RWPE1 (cell line): ENCODE measurements around the gene MAP4K2.
"Not testable (repeated sequence)": the region's sequence is repeated elsewhere in the genome, so short reads cannot be mapped to it uniquely, and the experiment has no call there.

ENCODE experiments used
- CTCF ChIA-PET: fragments of 350-600 bp; sonication (Branson Sonifier 250); formaldehyde crosslinking; extraction: SDS; loops from one replicate; lab custom pipeline; 2021; lab: Yijun Ruan, JAX
- POLR2A ChIA-PET: fragments of 400-600 bp; formaldehyde crosslinking; extraction: SDS; loops from one replicate; lab custom pipeline; 2020; ENCODE audit warnings: antibody characterized with exemption; ENCODE audit not compliant: low non-redundant PET; lab: Yijun Ruan, JAX
- DNase-seq: peaks from one replicate; pipeline ENCODE4 v3.0.0; 2012; ENCODE audit warnings: low spot score
- H3K27ac ChIP-seq: fragments of 450-650 bp; 2 replicates; pipeline ENCODE4 v1.5.1; 2017
- TF ChIP-seq, protein P1 (sequence below): fragments of 450-650 bp; conservative IDR thresholded peaks from 2 replicates; pipeline ENCODE4 v1.5.1; 2017; ENCODE audit warnings: low read depth, mild to moderate bottlenecking

MAP4K2 gene

DNA sequence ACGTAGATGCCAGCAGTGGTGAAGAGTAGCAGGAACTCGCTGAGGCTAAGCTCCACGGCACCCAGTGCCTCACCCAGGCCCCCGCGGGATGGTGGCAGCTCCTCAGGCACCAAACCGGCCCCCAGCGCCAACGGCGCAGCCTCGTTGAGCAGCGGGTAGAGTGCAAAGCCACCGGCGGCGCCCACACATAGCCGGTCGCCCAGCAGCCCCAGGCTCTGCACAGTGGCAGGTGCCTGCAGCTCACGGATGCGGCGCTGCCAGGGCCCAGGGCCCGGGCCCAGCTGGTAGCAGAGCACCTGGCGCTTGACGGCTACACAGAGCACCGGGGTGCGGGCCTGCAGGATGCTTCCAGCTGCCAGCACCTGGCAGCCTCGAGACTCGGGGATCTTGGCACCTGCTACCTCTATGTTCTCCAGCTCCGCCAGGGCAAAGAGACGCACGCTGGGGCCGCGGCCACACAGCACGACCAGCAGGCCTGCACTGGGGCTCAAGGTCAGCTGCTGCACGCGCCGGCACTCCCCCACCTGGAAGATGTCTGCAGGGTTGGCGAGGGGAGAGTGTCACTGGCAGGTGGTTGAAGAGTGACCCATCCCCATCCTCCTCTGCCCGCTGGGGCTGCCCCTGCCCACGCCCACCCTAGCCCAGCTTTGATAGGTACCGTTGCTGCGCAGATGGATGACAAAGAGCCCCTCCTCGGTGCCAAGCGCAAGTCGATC, 26.7 kb upstream of the MAP4K2 start:
- ChIA-PET POLR2A (no interaction called here), CTCF (interaction anchor here (1.0 kb wide), 1 partner anchor 11 kb away, joined by 3 read pairs; no protein-coding TSS in a partner anchor)
- H3K27ac ChIP-seq = no peak overlapping the region
- TF ChIP-seq, protein P1, sequence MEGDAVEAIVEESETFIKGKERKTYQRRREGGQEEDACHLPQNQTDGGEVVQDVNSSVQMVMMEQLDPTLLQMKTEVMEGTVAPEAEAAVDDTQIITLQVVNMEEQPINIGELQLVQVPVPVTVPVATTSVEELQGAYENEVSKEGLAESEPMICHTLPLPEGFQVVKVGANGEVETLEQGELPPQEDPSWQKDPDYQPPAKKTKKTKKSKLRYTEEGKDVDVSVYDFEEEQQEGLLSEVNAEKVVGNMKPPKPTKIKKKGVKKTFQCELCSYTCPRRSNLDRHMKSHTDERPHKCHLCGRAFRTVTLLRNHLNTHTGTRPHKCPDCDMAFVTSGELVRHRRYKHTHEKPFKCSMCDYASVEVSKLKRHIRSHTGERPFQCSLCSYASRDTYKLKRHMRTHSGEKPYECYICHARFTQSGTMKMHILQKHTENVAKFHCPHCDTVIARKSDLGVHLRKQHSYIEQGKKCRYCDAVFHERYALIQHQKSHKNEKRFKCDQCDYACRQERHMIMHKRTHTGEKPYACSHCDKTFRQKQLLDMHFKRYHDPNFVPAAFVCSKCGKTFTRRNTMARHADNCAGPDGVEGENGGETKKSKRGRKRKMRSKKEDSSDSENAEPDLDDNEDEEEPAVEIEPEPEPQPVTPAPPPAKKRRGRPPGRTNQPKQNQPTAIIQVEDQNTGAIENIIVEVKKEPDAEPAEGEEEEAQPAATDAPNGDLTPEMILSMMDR = no peak
- DNase-seq = no peak

DNA sequence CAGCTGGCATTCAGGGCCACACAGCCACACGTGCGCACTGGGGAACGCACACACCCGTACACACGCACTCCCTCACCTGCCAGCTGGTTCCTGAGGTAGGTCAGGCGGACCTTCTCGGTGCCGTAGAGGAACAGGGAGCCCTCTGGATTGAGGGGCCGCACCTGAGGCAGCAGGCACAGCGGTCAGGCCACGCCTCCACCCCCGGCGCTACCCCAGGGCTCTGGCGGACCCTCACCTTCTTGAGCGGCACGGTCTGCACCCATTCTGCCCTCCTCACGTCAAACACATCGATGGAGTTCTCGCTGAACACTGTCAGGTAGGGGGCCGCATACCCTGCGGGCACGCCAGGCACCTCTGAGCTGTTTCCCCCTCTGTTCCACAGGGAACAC, 24.4 kb upstream of the MAP4K2 start:
- TF ChIP-seq, protein P1 = no peak
- DNase-seq = no peak
- POLR2A ChIA-PET = no interaction called here
- H3K27ac ChIP-seq = no peak overlapping the region; the same call in 1 of the 2 replicates
- CTCF ChIA-PET = interaction anchor here (0.5 to 0.6 kb wide), 2 partner anchors 42 to 70 kb away, joined by 3 read pairs; no protein-coding TSS in a partner anchor

DNA sequence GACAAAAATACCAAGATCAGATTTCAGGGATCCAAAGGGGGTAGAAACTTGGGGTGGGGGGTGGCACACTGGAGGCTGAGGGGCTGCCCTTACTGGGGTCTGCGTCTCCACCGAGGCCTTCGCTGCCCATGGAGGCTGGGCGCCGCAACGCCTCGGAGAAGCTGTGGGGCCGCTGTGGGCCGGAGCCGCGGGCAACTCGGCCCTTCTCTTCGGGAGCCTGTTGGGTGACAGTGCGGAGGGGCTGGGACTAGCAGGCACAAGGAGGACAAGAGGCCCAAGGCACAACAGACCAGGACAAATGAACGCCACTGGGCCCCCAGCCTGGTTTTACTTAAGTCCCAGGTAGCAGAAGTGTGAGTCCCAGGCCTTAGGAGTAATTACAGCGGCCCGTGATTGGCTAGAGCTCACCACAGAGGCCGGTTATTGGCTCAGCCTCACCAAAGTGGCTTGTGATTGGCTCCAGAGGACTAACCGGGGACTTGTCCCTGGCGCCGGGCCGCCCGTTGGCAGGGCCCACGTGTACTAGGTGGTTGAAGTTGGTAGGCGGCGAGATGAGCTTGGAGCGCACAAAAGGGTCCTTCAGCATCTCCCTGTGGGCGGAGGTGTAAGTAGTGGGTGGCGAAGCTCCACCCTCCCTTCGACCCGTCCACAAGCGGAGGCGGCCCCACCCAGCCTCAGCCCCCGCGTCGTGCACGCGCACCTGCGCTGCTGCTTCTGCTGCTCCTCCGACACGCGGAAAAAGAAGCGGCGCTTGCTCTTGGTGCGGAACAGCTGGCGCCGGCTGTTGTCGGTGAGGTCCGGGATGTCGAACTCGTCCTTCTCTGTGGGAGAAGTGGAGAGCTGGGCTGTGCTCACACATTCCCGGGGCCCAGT, 23.8 kb upstream of the MAP4K2 start:
- ChIA-PET POLR2A (interaction anchor here (0.5 kb wide), 1 partner anchor 8 kb away, joined by 5 read pairs; no protein-coding TSS in a partner anchor), CTCF (no interaction called here)
- TF ChIP-seq, protein P1 = no peak
- H3K27ac ChIP-seq = no peak overlapping the region
- DNase-seq = no peak

DNA sequence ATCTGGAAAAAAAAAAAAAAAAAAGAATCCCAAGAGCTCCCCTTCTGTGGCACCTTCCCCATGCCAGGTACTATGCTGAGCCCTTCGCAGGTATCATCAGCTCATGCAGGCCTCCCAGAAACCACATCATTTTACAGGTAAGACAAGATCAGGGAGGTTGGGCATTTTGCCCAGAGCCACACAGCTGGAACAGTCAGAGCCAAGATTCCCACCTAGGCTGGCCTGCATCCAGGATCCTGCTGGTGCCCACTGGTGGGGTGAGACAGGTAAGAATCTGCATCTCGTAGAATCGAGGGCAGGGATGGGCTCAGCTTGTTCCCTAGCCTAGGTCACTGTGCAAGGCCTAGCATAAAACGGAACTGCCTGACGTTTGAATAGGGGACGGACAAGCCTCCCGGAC, 23.0 kb upstream of the MAP4K2 start:
- ChIA-PET CTCF (no interaction called here), POLR2A (no interaction called here)
- no peak overlapping the region for H3K27ac ChIP-seq
- no peak for DNase-seq
- TF ChIP-seq, protein P1 = no peak

DNA sequence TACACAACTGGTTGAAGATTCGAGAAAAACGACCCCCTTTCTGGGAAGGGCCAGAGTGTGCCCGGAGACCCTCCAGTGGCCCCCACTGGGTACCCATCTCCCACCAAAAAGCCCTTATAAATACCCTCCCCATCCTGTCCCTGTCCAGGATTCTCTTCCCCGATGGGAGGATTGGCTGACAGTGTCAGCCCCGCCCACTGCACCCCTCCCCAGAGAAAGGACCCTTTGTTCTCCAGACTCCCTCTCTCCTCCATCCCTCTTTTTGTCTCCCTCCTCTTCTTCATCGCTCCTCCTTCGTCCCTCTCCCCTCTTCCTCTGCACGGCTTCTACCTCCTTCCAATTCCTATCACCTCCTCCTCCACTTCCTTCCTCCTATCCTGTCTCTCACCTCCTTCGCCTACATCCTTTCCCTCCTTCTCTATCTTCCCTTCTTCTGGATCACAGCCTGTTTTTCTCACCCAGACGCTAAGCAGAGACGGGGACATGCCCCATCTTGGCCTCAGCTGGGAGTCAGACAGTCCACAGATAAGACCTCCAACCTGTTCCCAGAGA, 20.6 kb upstream of the MAP4K2 start:
- H3K27ac ChIP-seq = no peak overlapping the region
- ChIA-PET POLR2A (no interaction called here), CTCF (no interaction called here)
- TF ChIP-seq, protein P1 = no peak
- no peak for DNase-seq

DNA sequence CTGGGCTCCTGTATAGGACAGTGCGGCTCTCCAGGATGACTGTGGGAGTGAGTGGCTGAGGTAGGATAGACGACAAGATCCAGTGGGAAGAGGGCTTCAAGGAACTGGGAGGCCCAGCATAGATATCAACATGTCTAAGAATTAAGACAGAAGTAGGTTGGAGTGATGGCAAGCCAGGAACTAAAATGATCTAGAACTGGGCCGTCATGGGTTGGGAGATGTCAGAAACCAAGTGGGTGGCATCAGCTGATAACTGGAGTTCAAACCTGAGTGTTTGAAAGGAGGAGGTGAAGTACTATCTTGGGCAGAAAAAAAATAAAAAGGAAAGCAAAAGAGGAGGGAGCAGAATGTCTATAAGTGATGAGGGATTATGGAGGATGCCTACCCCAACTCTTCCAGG, 14.5 kb upstream of the MAP4K2 start:
- TF ChIP-seq, protein P1 = no peak
- DNase-seq = no peak
- ChIA-PET CTCF (no interaction called here), POLR2A (no interaction called here)
- no peak overlapping the region for H3K27ac ChIP-seq

DNA sequence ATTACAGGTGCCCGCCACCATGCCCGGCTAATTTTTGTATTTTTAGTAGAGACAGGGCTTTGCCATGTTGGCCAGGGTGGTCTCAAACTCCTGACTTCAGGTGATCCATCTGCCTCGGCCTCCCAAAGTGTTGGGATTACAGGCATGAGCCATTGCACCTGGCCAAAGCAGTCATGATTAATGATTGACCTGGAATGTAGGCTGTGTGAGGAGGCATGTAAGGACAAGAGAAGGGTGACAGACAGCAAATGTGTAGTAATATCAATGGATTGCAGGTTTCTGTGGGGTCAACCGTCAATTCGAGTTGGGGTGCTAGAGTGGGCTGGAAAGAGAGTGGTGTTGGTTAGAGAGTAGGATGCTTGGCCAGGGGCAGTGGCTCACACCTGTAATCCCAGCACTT, 12.4 kb upstream of the MAP4K2 start:
- 0 out of 2 replicates have a peak overlapping the region, but pooled peaks have one; percentile 4 for H3K27ac ChIP-seq
- peak; percentile 49 for DNase-seq
- POLR2A ChIA-PET = not testable (repeated sequence)
- CTCF ChIA-PET = interaction anchor here (0.6 kb wide), 1 partner anchor 343 kb away, joined by 3 read pairs; no protein-coding TSS in a partner anchor
